BLaER1 treated with 17β-estradiol and CSF1 and Interleukin-3, amounts not matched to agents 10 nM and 100 nM (cell line): ENCODE results near the gene AKAP1.
"Not testable (repeated sequence)": the region's sequence is repeated elsewhere in the genome, so short reads cannot be mapped to it uniquely, and the experiment has no call there.

ENCODE experiments used
- H3K27ac ChIP-seq, 11 experiments: shearing (Covaris generic); formaldehyde crosslinking; 2 replicates each; pipeline ENCODE4 v1.8.1; 2022
- H3K27me3 ChIP-seq, 11 experiments: shearing (Covaris generic); formaldehyde crosslinking; 2 replicates each; pipeline ENCODE4 v1.8.1; 2022
- H3K36me3 ChIP-seq, 11 experiments: shearing (Covaris generic); formaldehyde crosslinking; 2 replicates each; pipeline ENCODE4 v1.8.1; 2022
- H3K4me1 ChIP-seq, 10 experiments: shearing (Covaris generic); formaldehyde crosslinking; 2 replicates each; pipeline ENCODE4 v1.8.1; 2022
- H3K4me2 ChIP-seq, 11 experiments: shearing (Covaris generic); formaldehyde crosslinking; 2 replicates each; pipeline ENCODE4 v1.8.1; 2022
- H3K4me3 ChIP-seq, 10 experiments: shearing (Covaris generic); formaldehyde crosslinking; 2 replicates each; pipeline ENCODE4 v1.8.1; 2022
- H3K9ac ChIP-seq, 11 experiments: shearing (Covaris generic); formaldehyde crosslinking; 2 replicates each; pipeline ENCODE4 v1.8.1; 2022
- H3K9me3 ChIP-seq, 11 experiments: shearing (Covaris generic); formaldehyde crosslinking; replicated peaks in 1 of 11; 2 replicates each; pipeline ENCODE4 v1.8.1; 2022
- H4K20me1 ChIP-seq, 11 experiments: shearing (Covaris generic); formaldehyde crosslinking; 2 replicates each; pipeline ENCODE4 v1.8.1; 2022
- Cebpa-rat ChIP-seq, 11 experiments: shearing (Covaris generic); IDR thresholded peaks; 2 replicates each; pipeline ENCODE4 v1.8.1; 2022

AKAP1 gene

GRCh38 chr17:57092779-57093178 lies 7.7 kb downstream of the AKAP1 start:
- no peaks in the 10 kb centered on the region for H3K9me3 ChIP-seq
- no peak overlapping the region for H3K4me3 ChIP-seq
- peaks cover 37 to 66% (median 54%) of the 10 kb centered on the region in 10 experiments for H3K4me1 ChIP-seq
- TF ChIP-seq Cebpa-rat (IDR thresholded peaks at IDR 0.05) = no peak
- no peaks in the 10 kb centered on the region for H3K27me3 ChIP-seq
- peak overlapping the region in 3 of 11 experiments; percentile 34 to 51 (median 38); a peak in 4 of 22 replicates for H3K4me2 ChIP-seq
- peaks cover 30 to 100% (median 100%) of the 10 kb centered on the region in 11 experiments; a peak in 21 of 22 replicates for H4K20me1 ChIP-seq
- no peak overlapping the region for H3K27ac ChIP-seq
- no peak overlapping the region for H3K9ac ChIP-seq
- peaks cover 0 to 60% (median 31%) of the 10 kb centered on the region in 11 experiments; a peak in 17 of 22 replicates for H3K36me3 ChIP-seq

DNA sequence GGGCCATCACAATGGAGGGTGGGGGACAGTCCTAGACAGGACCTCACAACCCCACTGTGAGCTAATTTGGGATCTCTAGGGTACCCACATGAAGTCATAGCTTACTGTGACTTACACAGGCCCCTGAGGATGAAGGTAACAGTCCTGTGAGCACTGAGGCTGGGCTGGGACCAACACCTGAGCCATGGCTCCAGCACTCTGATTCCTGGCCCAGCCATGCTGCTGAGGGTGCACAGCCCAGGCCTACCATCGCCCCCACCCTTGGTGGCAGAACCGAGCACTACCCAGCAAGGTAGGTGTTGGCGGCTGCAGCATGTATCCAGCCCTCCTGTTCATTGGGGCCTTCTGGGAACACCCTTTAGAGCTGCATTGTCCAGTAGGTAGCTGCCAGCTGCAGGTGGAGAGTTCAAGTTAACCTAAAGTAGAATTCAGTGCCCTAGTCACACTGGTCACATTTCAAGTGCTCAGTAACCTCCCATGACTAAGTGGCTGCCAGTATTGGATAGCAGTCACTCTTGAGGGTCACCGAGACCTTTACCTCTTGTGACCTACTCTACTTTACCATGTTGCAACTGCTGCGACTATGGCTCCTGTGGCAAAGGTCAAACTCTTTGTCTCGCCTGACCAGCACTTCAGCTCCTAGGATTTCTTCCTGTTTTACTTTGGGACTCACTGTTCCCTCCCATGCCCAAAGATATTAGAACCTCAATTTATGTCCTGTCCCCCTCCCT lies 11.6 kb downstream of the AKAP1 start:
- H3K4me1 ChIP-seq = peaks cover 16 to 65% (median 46%) of the 10 kb centered on the region in 10 experiments
- no peak overlapping the region for H3K9ac ChIP-seq
- H4K20me1 ChIP-seq = peaks cover 40 to 100% (median 99%) of the 10 kb centered on the region in 11 experiments; a peak in 21 of 22 replicates
- H3K4me2 ChIP-seq = 0 out of 22 replicates have a peak overlapping the region, but pooled peaks of 2 of the 11 experiments have one; percentile 1 to 5
- H3K27me3 ChIP-seq = no peaks in the 10 kb centered on the region
- H3K4me3 ChIP-seq = no peak overlapping the region
- no peak for TF ChIP-seq Cebpa-rat (IDR thresholded peaks at IDR 0.05)
- H3K9me3 ChIP-seq = no peaks in the 10 kb centered on the region
- peaks cover 0 to 64% (median 46%) of the 10 kb centered on the region in 11 experiments; a peak in 17 of 22 replicates for H3K36me3 ChIP-seq
- no peak overlapping the region for H3K27ac ChIP-seq

- Histone ChIP-seq H3K36me3 (peaks cover 0 to 58% (median 46%) of the 10 kb centered on the region in 11 experiments; a peak in 17 of 22 replicates), H3K4me1 (peaks cover 14 to 62% (median 46%) of the 10 kb centered on the region in 10 experiments), H3K27me3 (no peaks in the 10 kb centered on the region), H3K9me3 (no peaks in the 10 kb centered on the region), H4K20me1 (peaks cover 39 to 100% (median 99%) of the 10 kb centered on the region in 11 experiments; a peak in 21 of 22 replicates), H3K9ac (no peak overlapping the region), H3K27ac (no peak overlapping the region), H3K4me2 (peak overlapping the region in 8 of 11 experiments; percentile 3 to 58 (median 38); a peak in 5 of 22 replicates), H3K4me3 (no peak overlapping the region)
- no peak for TF ChIP-seq Cebpa-rat (IDR thresholded peaks at IDR 0.05)
These were observed 12.9 kb downstream of the AKAP1 start for GRCh38 chr17:57097832-57098421.

- Histone ChIP-seq H3K36me3 (peaks cover 0 to 60% (median 46%) of the 10 kb centered on the region in 11 experiments; a peak in 17 of 22 replicates), H3K4me2 (peak overlapping the region; percentile 5 to 58 (median 36); a peak in 18 of 22 replicates), H3K27me3 (no peaks in the 10 kb centered on the region), H3K4me3 (no peak overlapping the region), H4K20me1 (peaks cover 44 to 100% (median 99%) of the 10 kb centered on the region in 11 experiments; a peak in 21 of 22 replicates), H3K9ac (no peak overlapping the region), H3K27ac (no peak overlapping the region), H3K4me1 (peaks cover 14 to 59% (median 46%) of the 10 kb centered on the region in 10 experiments), H3K9me3 (no peaks in the 10 kb centered on the region)
- no peak for TF ChIP-seq Cebpa-rat (IDR thresholded peaks at IDR 0.05)
These were observed 14.1 kb downstream of the AKAP1 start for GRCh38 chr17:57099165-57099564.

GRCh38 chr17:57102122-57102521 lies 17.1 kb downstream of the AKAP1 start:
- H3K27ac ChIP-seq = no peak overlapping the region; a peak in 1 of 22 replicates
- no peak for TF ChIP-seq Cebpa-rat (IDR thresholded peaks at IDR 0.05)
- no peak overlapping the region for H3K4me3 ChIP-seq
- peaks cover 47 to 100% (median 99%) of the 10 kb centered on the region in 11 experiments; a peak in 21 of 22 replicates for H4K20me1 ChIP-seq
- H3K9me3 ChIP-seq = no peaks in the 10 kb centered on the region
- H3K4me1 ChIP-seq = peaks cover 14 to 54% (median 46%) of the 10 kb centered on the region in 10 experiments
- H3K9ac ChIP-seq = no peak overlapping the region
- H3K4me2 ChIP-seq = peak overlapping the region; percentile 16 to 71 (median 44); a peak in 20 of 22 replicates
- no peaks in the 10 kb centered on the region for H3K27me3 ChIP-seq
- peaks cover 11 to 62% (median 44%) of the 10 kb centered on the region in 11 experiments for H3K36me3 ChIP-seq

DNA sequence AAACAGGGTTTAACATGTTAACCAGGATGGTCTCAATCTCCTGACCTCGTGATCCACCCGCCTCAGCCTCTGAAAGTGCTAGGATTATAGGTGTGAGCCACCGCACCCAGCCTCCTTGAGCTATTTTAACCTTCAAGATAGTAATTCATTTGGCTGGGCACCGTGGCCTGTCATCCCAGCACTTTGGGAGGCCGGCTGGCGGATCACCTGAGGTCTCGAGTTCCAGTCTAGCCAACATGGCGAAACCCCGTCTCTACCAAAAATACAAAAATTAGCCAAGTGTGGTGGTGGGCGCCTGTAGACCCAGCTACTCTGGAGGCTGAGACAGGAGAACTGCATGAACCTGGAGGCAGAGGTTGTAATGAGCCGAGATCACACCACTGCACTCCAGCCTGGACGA lies 17.6 kb downstream of the AKAP1 start:
- peaks cover 14 to 48% (median 41%) of the 10 kb centered on the region in 10 experiments for H3K4me1 ChIP-seq
- not testable (repeated sequence) for H3K4me3 ChIP-seq, H3K9me3 ChIP-seq, H3K27me3 ChIP-seq, H3K27ac ChIP-seq, H3K9ac ChIP-seq
- peaks cover 47 to 100% (median 99%) of the 10 kb centered on the region in 11 experiments; a peak in 21 of 22 replicates for H4K20me1 ChIP-seq
- H3K36me3 ChIP-seq = peaks cover 11 to 65% (median 48%) of the 10 kb centered on the region in 11 experiments
- H3K4me2 ChIP-seq = peak overlapping the region in 7 of 11 experiments; percentile 36 to 71 (median 47); a peak in 7 of 22 replicates

- Histone ChIP-seq H3K9me3 (no peaks in the 10 kb centered on the region), H3K27ac (no peak overlapping the region), H4K20me1 (peaks cover 39 to 100% (median 99%) of the 10 kb centered on the region in 11 experiments; a peak in 21 of 22 replicates), H3K4me2 (no peak overlapping the region), H3K9ac (no peak overlapping the region), H3K4me1 (peaks cover 21 to 42% (median 34%) of the 10 kb centered on the region in 10 experiments), H3K36me3 (peaks cover 11 to 71% (median 46%) of the 10 kb centered on the region in 11 experiments), H3K27me3 (no peaks in the 10 kb centered on the region), H3K4me3 (no peak overlapping the region)
- no peak for TF ChIP-seq Cebpa-rat (IDR thresholded peaks at IDR 0.05)
These were observed 19.6 kb downstream of the AKAP1 start for GRCh38 chr17:57104461-57105175.

DNA sequence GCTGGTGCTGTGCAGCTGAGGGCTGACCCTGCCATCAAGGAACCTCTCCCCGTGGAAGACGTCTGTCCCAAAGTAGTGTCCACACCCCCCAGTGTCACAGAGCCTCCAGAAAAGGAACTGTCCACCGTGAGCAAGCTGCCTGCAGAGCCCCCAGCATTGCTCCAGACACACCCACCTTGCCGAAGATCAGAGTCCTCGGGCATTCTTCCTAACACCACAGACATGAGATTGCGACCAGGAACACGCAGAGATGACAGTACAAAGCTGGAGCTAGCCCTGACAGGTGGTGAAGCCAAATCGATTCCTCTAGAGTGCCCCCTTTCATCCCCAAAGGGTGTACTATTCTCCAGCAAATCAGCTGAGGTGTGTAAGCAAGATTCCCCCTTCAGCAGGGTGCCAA lies 20.5 kb downstream of the AKAP1 start:
- Histone ChIP-seq H3K27me3 (no peaks in the 10 kb centered on the region), H3K27ac (no peak overlapping the region), H3K9me3 (no peaks in the 10 kb centered on the region), H3K36me3 (peaks cover 11 to 72% (median 46%) of the 10 kb centered on the region in 11 experiments), H3K4me1 (peaks cover 28 to 46% (median 40%) of the 10 kb centered on the region in 10 experiments), H3K9ac (no peak overlapping the region), H3K4me3 (no peak overlapping the region), H4K20me1 (peaks cover 34 to 100% (median 99%) of the 10 kb centered on the region in 11 experiments; a peak in 21 of 22 replicates), H3K4me2 (no peak overlapping the region)
- no peak for TF ChIP-seq Cebpa-rat (IDR thresholded peaks at IDR 0.05)
